Head of caudate nucleus (tissue), 42 donors: ENCODE data around the gene IGFBP7.

Source experiments
- DNase-seq, 42 donors: peaks; one replicate each; pipeline versions ENCODE4 v3.0.0 to v3.0.0-alpha.2; 2020 to 2021; ENCODE audit warnings: mixed read lengths in 7 of 42
- intact Hi-C: fragments of 100-400 bp; cut with DNase I; formaldehyde crosslinking; loops from one replicate; pipeline ENCODE4 v1.15.0; 2022

IGFBP7 gene

GRCh38 chr4:57109847-57110639, at the start of gene IGFBP7:
Gene IGFBP7, minus strand, starts transcription at chr4:57110385. Its CDS starts 34 bp downstream, at chr4:57110351.
- intact Hi-C loops, result no loop called here
- peak in 22 of 42 donors; percentile 13 to 60 (median 32) for DNase-seq

DNA sequence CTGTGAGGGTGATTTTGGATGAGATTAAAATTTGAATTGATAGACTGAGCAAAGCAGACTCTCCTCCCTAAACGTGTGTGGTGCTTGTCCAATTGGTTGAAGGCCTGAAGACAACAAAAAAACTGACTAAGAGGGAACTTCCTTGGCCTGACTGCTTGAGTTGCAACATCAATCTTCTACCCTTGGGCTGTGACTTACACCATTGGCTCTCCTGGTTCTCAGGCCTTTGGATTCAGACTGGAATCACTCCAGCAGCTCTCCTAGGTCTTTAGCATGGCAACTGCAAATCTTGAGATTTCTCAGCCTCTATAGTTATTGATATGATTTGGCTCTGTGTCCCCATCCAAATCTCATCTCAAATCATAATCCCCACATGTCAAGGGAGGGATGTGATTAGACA, 49.7 kb upstream of the IGFBP7 start:
- DNase-seq, result no peak
- intact Hi-C loops, result loop anchor here (5.0 to 10.0 kb wide), 2 partner anchors 125 to 267 kb away; no protein-coding TSS in a partner anchor

- intact Hi-C loops, result loop anchor here (10.0 kb wide), 1 partner anchor 124 kb away; no protein-coding TSS in a partner anchor
- no peak for DNase-seq
Observed at GRCh38 chr4:57158762-57159161, 48.6 kb upstream of the IGFBP7 start.

DNA sequence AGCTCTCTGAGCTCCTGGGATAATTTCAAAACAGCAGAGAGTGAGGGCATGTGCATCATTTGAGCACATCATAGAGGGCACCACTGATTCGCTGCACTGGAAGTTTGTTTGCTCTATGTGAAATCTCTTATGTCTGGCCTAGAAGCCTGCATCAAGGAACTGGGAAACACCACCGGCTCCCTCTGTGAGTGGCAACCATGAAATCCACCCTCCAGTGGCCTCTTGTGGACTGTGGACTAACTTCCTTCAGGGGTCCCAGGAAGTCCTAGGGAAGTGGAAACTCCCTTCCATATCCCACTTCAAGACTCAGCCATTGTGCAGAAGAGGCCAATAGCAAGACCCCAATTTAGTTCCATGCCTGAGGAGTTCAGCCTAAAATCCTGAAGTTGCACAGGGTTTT, 48.0 kb upstream of the IGFBP7 start:
- intact Hi-C loops, result loop anchor here (10.0 kb wide), 1 partner anchor 123 kb away; no protein-coding TSS in a partner anchor

GRCh38 chr4:57157596-57158137, 47.5 kb upstream of the IGFBP7 start:
- peak in 2 of 42 donors; percentile 22 to 40 for DNase-seq
- intact Hi-C loops, result loop anchor here (10.0 kb wide), 1 partner anchor 123 kb away; no protein-coding TSS in a partner anchor

More for the DNA sequence above, 48.0 kb upstream of the IGFBP7 start:
- DNase-seq, result peak in 1 of 42 donors; percentile 29

GRCh38 chr4:57156242-57156990, 46.2 kb upstream of the IGFBP7 start:
- intact Hi-C loops, result loop anchor here (10.0 kb wide), 1 partner anchor 122 kb away; no protein-coding TSS in a partner anchor
- peak in 30 of 42 donors; percentile 19 to 80 (median 52) for DNase-seq

GRCh38 chr4:57154926-57155325, 44.7 kb upstream of the IGFBP7 start:
- intact Hi-C loops, result loop anchor here (10.0 kb wide), 1 partner anchor 120 kb away; no protein-coding TSS in a partner anchor
- no peak for DNase-seq

DNA sequence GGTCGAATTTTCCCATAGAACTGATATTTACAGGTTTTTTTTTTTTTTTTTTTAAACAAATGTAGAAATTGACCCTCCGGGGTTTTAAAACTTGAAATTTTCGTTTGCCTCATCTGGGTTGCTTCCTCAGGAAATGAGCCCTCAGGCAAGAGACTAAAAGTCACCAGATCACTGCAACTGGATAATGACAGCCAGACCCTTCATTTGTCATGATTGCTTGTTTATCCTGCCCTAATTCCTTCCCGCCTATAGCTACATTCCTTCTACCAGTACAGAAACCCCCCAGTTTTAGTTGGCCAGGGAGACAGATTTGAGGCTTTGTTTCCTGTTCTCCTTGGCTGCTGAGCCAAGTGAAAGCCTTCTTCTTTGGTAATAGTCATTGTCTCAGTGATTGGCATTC, 44.0 kb upstream of the IGFBP7 start:
- no peak for DNase-seq
- intact Hi-C loops, result loop anchor here (10.0 kb wide), 1 partner anchor 119 kb away; no protein-coding TSS in a partner anchor

- no peak for DNase-seq
- intact Hi-C loops, result loop anchor here (10.0 kb wide), 1 partner anchor 118 kb away; no protein-coding TSS in a partner anchor
Observed at GRCh38 chr4:57153207-57153606, 43.0 kb upstream of the IGFBP7 start.

GRCh38 chr4:57151481-57151880, 41.3 kb upstream of the IGFBP7 start:
- intact Hi-C loops, result loop anchor here (10.0 kb wide), 1 partner anchor 117 kb away; no protein-coding TSS in a partner anchor
- no peak for DNase-seq

DNA sequence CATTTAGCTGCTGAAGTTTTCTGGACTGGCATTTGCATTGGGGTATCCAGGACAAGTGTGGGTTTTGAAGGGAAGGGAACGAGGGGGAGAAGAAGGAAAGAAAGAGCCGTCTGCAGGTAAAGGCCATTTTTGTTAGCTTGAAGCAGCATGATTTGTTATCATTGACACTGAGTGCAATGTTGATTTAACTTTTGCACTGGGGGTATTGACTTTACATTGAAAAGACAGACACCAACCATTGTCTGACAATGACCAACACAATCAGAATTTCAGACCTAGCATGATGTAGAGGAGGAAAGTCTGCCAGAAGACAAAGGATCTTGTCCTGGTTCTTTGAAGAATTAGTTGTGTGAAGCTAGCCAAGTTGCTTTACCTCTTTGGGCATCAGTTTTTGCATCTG, 39.6 kb upstream of the IGFBP7 start:
- intact Hi-C loops, result loop anchor here (10.0 kb wide), 1 partner anchor 115 kb away; no protein-coding TSS in a partner anchor
- DNase-seq, result no peak

DNA sequence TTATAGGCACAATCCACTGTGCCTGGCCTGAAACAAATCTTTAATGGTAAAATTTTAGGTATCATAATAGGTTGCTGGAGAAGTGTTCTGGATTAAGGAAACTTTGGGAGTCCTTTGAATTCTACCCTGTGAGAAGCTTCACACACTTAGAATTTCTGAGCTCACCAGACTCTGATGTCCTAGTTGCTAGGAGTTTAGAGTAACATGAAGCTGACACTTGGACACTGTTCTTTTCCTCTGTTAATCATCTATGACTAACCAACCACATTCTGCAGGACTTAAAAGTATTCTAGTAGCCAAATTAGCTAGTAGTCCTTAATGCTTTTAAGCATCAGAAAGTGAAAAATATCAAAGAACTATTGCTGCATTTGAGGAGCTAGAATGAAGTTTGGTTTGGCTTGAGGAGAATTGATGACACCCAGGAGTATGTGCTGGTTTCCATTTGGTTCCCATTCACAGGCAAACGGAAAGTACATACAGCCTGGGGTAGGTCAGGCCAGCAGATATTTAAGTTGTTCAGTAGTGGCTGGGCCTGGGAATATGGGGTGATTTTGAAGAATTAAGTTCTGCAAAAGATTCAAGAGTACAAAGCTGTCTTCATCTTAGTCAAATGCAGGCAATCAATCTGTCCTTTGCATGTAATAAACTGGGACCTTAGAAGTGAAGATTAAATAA, 38.8 kb upstream of the IGFBP7 start:
- intact Hi-C loops, result no loop called here
- DNase-seq, result no peak

DNA sequence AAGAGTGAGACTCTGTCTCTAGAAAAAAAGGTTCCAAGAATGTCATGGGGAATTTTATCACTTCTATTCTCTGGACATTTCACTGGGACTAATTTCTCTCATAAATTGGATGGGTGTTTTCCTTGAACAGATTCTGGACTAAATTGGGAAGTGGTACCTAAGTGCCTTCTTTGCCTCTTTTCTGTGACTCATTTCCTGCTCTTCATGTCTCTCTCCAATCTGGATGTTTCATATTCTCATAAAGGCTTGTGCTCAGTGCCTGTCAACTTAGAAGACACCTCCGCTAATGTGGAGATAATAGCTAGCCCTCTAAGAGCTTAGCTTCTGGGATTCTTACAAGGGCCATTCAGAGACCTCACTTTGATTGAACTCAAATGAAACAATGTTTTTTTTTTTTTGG, 38.0 kb upstream of the IGFBP7 start:
- DNase-seq, result no peak
- intact Hi-C loops, result no loop called here

GRCh38 chr4:57147335-57148060, 37.3 kb upstream of the IGFBP7 start:
- intact Hi-C loops, result no loop called here
- peak in 21 of 42 donors; percentile 15 to 79 (median 48) for DNase-seq

DNA sequence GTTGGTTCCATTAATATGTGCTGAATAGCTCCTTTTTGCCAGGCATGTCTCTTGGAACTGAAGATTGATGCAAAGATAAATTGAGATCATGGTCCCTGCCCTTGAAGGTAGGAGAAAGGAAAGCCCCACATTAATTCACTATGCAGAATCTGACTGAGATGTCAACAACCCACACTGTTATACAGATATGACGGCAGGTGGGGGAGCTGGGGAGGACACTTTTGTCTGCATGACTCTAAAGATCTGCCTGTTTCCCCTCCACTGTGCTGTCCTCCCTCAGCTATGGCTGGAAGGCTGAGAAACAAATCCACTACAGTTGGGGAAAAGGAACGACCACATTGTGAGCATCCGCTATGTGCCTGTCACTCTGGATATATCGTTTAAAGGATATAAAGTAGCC, 36.3 kb upstream of the IGFBP7 start:
- intact Hi-C loops, result no loop called here
- peak in 2 of 42 donors; percentile 40 to 56 for DNase-seq

GRCh38 chr4:57144466-57144865, 34.3 kb upstream of the IGFBP7 start:
- intact Hi-C loops, result no loop called here
- DNase-seq, result no peak

- DNase-seq, result no peak
- intact Hi-C loops, result no loop called here
Observed at GRCh38 chr4:57139783-57140182, 29.6 kb upstream of the IGFBP7 start.

GRCh38 chr4:57137261-57137660, 27.1 kb upstream of the IGFBP7 start:
- DNase-seq, result no peak
- intact Hi-C loops, result no loop called here
